RWPE2 (cell line): ENCODE measurements around the gene DYNC1I1.

Experiments used
- ATAC-seq: fragments of 200-7000 bp; cut with Tn5 transposase; 3 replicates; pipeline ENCODE4 v1.9.1; 2021; ENCODE audit warnings: low read depth
- DNase-seq: peaks from one replicate; pipeline ENCODE4 v3.0.0-alpha.2; 2020; ENCODE audit warnings: low spot score
- H3K27ac ChIP-seq: fragments of 450-650 bp; 2 replicates; pipeline ENCODE4 v1.5.1; 2017; ENCODE audit warnings: mild to moderate bottlenecking; ENCODE audit not compliant: poor library complexity, severe bottlenecking
- H3K27me3 ChIP-seq: fragments of 250-450 bp; sonication (Bioruptor Pico); 2 replicates; pipeline ENCODE4 v1.5.1; 2021; ENCODE audit warnings: mild to moderate bottlenecking, moderate library complexity; ENCODE audit not compliant: insufficient read depth, poor library complexity, severe bottlenecking
- H3K36me3 ChIP-seq: fragments of 250-450 bp; sonication (Bioruptor Pico); 2 replicates; pipeline ENCODE4 v1.5.1; 2020; ENCODE audit warnings: low read depth, mild to moderate bottlenecking, moderate library complexity
- H3K4me1 ChIP-seq: fragments of 250-450 bp; sonication (Bioruptor Pico); 2 replicates; pipeline ENCODE4 v1.5.1; 2021; ENCODE audit warnings: mild to moderate bottlenecking, moderate library complexity; ENCODE audit not compliant: insufficient read depth, poor library complexity, severe bottlenecking
- H3K4me3 ChIP-seq: fragments of 250-450 bp; sonication (Bioruptor Pico); 2 replicates; pipeline ENCODE4 v1.5.1; 2021; ENCODE audit warnings: mild to moderate bottlenecking, moderate library complexity; ENCODE audit not compliant: severe bottlenecking
- H3K9me3 ChIP-seq: fragments of 250-450 bp; sonication (Bioruptor Pico); 2 replicates; pipeline ENCODE4 v1.5.1; 2021; ENCODE audit warnings: mild to moderate bottlenecking, moderate library complexity; ENCODE audit not compliant: severe bottlenecking
- TF ChIP-seq, protein P1 (sequence below): fragments of 450-650 bp; IDR thresholded peaks from one replicate; pipeline ENCODE4 v1.5.1; 2017; ENCODE audit warnings: mild to moderate bottlenecking, moderate library complexity; ENCODE audit not compliant: poor library complexity, severe bottlenecking

DYNC1I1 gene

GRCh38 chr7:95808396-95808795, 36.0 kb downstream of the DYNC1I1 start:
- no peaks in the 10 kb centered on the region for H3K9me3 ChIP-seq
- H3K4me3 ChIP-seq, result no peak overlapping the region
- peaks cover 8% of the 10 kb centered on the region for H3K27me3 ChIP-seq
- H3K36me3 ChIP-seq, result no peaks in the 10 kb centered on the region
- DNase-seq, result no peak
- no peak for ATAC-seq
- no peak overlapping the region for H3K27ac ChIP-seq
- H3K4me1 ChIP-seq, result no peaks in the 10 kb centered on the region
- TF ChIP-seq, protein P1, sequence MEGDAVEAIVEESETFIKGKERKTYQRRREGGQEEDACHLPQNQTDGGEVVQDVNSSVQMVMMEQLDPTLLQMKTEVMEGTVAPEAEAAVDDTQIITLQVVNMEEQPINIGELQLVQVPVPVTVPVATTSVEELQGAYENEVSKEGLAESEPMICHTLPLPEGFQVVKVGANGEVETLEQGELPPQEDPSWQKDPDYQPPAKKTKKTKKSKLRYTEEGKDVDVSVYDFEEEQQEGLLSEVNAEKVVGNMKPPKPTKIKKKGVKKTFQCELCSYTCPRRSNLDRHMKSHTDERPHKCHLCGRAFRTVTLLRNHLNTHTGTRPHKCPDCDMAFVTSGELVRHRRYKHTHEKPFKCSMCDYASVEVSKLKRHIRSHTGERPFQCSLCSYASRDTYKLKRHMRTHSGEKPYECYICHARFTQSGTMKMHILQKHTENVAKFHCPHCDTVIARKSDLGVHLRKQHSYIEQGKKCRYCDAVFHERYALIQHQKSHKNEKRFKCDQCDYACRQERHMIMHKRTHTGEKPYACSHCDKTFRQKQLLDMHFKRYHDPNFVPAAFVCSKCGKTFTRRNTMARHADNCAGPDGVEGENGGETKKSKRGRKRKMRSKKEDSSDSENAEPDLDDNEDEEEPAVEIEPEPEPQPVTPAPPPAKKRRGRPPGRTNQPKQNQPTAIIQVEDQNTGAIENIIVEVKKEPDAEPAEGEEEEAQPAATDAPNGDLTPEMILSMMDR, result no peak

- H3K9me3 ChIP-seq, result no peaks in the 10 kb centered on the region
- H3K27ac ChIP-seq, result no peak overlapping the region
- TF ChIP-seq, protein P1, result no peak
- no peak for ATAC-seq
- H3K36me3 ChIP-seq, result no peaks in the 10 kb centered on the region
- no peak for DNase-seq
- no peaks in the 10 kb centered on the region for H3K4me1 ChIP-seq
- no peak overlapping the region for H3K4me3 ChIP-seq
- H3K27me3 ChIP-seq, result peaks cover 12% of the 10 kb centered on the region
Observed at GRCh38 chr7:95811846-95812445, 39.6 kb downstream of the DYNC1I1 start.

GRCh38 chr7:95814721-95815120, 42.4 kb downstream of the DYNC1I1 start:
- DNase-seq, result no peak
- TF ChIP-seq, protein P1, result no peak
- ATAC-seq, result no peak

DNA sequence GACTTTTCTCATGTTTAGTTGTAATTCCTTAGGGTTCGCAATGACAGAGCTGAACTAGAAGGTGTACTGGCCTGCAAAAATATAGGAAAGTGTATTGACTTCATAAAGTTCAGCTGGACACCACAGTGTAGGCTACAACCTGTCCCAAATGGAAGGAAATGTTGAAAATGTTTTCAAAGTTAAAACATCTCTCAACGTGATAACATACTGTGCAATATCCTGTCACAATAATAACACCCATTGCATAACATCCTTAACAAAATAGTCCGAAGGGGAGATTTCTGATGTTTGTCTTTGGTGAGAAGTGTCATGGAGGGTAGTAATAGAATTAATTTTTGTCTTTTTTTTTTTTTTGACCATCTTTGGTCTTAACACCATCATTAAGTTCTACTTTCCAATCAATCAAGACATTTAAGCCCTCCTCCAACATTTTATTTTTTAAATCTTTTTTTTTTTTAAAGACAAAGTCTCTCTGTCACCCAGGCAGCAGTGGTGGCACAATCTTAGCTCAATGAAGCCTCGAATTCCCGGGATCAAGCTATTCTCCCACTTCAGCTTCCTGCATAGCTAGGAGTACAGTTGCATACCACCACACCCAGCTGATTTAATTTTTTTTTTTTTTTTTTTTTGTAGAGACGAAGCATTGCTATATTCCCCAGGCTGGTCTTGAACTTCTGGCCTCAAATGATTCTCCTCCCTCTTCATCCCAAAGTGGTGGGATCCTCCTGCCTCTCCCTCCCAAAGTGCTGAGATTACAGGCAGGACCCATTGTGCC, 45.7 kb downstream of the DYNC1I1 start:
- Histone ChIP-seq H3K9me3 (no peaks in the 10 kb centered on the region), H3K36me3 (no peaks in the 10 kb centered on the region), H3K4me1 (no peaks in the 10 kb centered on the region), H3K27ac (no peak overlapping the region), H3K4me3 (no peak overlapping the region), H3K27me3 (peaks cover 4% of the 10 kb centered on the region)
- TF ChIP-seq, protein P1, result no peak
- ATAC-seq (no peak), DNase-seq (no peak)

More at GRCh38 chr7:95814721-95815120, 42.4 kb downstream of the DYNC1I1 start:
- Histone ChIP-seq H3K4me1 (no peaks in the 10 kb centered on the region), H3K36me3 (no peaks in the 10 kb centered on the region), H3K27ac (no peak overlapping the region), H3K27me3 (peaks cover 8% of the 10 kb centered on the region), H3K9me3 (no peaks in the 10 kb centered on the region), H3K4me3 (no peak overlapping the region)

GRCh38 chr7:95820778-95821177, 48.4 kb downstream of the DYNC1I1 start:
- Histone ChIP-seq H3K27me3 (no peaks in the 10 kb centered on the region), H3K4me1 (no peaks in the 10 kb centered on the region), H3K27ac (no peak overlapping the region), H3K36me3 (no peaks in the 10 kb centered on the region), H3K9me3 (no peaks in the 10 kb centered on the region), H3K4me3 (no peak overlapping the region)
- ATAC-seq, result no peak
- TF ChIP-seq, protein P1, result no peak
- no peak for DNase-seq
